K562 (cell line): Measurements from ENCODE around the gene EPHB1. TPM values are rescaled to one million over a fixed set of nuclear protein-coding genes. Genes with fewer than 3 reads are reported as not detected.

Experiments used
- ATAC-seq: fragments of 200-7000 bp; cut with Tn5 transposase; 3 replicates; pipeline ENCODE4 v1.9.1; 2020; ENCODE audit warnings: moderate library complexity
- BruUV-seq: library from RNA; stranded (reverse); fragments of 400-500 nt; replicated peaks from 2 replicates; lab custom pipeline; 2021; lab: Mats Ljungman, UMichigan
- CTCF ChIA-PET: fragments of 300-600 bp; formaldehyde crosslinking; extraction: SDS; loops from one replicate; lab custom pipeline; 2021; ENCODE audit warnings: low intra/inter-chr PET ratio; lab: Yijun Ruan, JAX
- POLR2A ChIA-PET: fragments of 300-600, 350-650 bp; sonication (Branson Sonifier 250); formaldehyde crosslinking; extraction: SDS; loops from one replicate; lab custom pipeline; 2021; ENCODE audit warnings: antibody characterized with exemption, inconsistent platforms; lab: Yijun Ruan, JAX
- DNase-seq, 4 experiments: peaks; one replicate each; pipeline versions ENCODE4 v3.0.0 to v3.0.0-alpha.2; 2011 to 2018; ENCODE audit warnings: low spot score in 3 of 4, mixed read lengths in 3 of 4; ENCODE audit errors: extremely low read depth in 1 of 4
- FAIRE-seq: peaks from 2 replicates; lab custom pipeline; 2011; peaks lifted over from hg19 to GRCh38; lab: Jason Lieb, UNC
- H2AFZ ChIP-seq: 2 replicates; pipeline ENCODE4 v1.6.0; 2011; ENCODE audit warnings: low read depth, low read length, control low read depth, inconsistent platforms
- H3K27ac ChIP-seq: fragments of 200-600 bp; 3 replicates; pipeline ENCODE4 v1.8.0; 2011; ENCODE audit warnings: low read depth, mild to moderate bottlenecking, control low read depth, inconsistent platforms, low read length, moderate library complexity, mixed read lengths; ENCODE audit errors: extremely low read depth
- H3K27me3 ChIP-seq, 2 experiments: fragments of 300-600 bp in 1 of 2; 2 replicates in 1 of 2; 3 replicates in 1 of 2; pipeline versions ENCODE4 v1.6.0 to v1.8.0; 2011; ENCODE audit warnings: inconsistent platforms in 2 of 2, low read length in 2 of 2, mild to moderate bottlenecking in 1 of 2, mixed read lengths in 1 of 2, moderate library complexity in 1 of 2; ENCODE audit not compliant: control insufficient read depth in 2 of 2, insufficient read depth in 2 of 2
- H3K36me3 ChIP-seq: fragments of 300-600 bp; 3 replicates; pipeline ENCODE4 v1.8.0; 2011; ENCODE audit warnings: mild to moderate bottlenecking, low read length, inconsistent platforms; ENCODE audit not compliant: control insufficient read depth, insufficient read depth
- H3K4me1 ChIP-seq, 2 experiments: fragments of 200-600 bp in 1 of 2; replicated peaks in 1 of 2; 2 replicates in 1 of 2; 3 replicates in 1 of 2; pipeline versions ENCODE4 v1.5.1 to v1.8.0; 2011; ENCODE audit warnings: inconsistent platforms in 2 of 2, low read length in 2 of 2, mild to moderate bottlenecking in 1 of 2, mixed read lengths in 1 of 2, moderate library complexity in 1 of 2; ENCODE audit not compliant: control insufficient read depth in 2 of 2, insufficient read depth in 2 of 2
- H3K4me2 ChIP-seq: 2 replicates; pipeline ENCODE4 v1.6.1; 2011; ENCODE audit warnings: low read length, control low read depth, inconsistent platforms, mixed read lengths; ENCODE audit not compliant: insufficient read depth
- H3K4me3 ChIP-seq: fragments of 200-600 bp; sonication (generic), shearing (Covaris generic); 2 replicates; pipeline ENCODE4 v1.5.1; 2016; ENCODE audit warnings: control low read depth, inconsistent platforms
- H3K79me2 ChIP-seq: fragments of 200-600 bp; 3 replicates; pipeline ENCODE4 v1.8.0; 2011; ENCODE audit warnings: low read length, inconsistent platforms; ENCODE audit not compliant: control insufficient read depth, insufficient read depth
- H3K9ac ChIP-seq, 2 experiments: 2 replicates each; pipeline versions ENCODE4 v1.6.0 to v1.6.1; 2011; ENCODE audit warnings: low read depth in 2 of 2, low read length in 2 of 2, control low read depth in 1 of 2, inconsistent platforms in 1 of 2, mild to moderate bottlenecking in 1 of 2, mixed read lengths in 1 of 2; ENCODE audit not compliant: insufficient read depth in 1 of 2
- H3K9me1 ChIP-seq: one replicate; pipeline ENCODE4 v1.6.0; 2011; ENCODE audit warnings: inconsistent platforms, mild to moderate bottlenecking, low read length, moderate library complexity; ENCODE audit not compliant: control insufficient read depth, insufficient read depth
- H3K9me3 ChIP-seq: replicated peaks from 2 replicates; pipeline ENCODE4 v1.5.1; 2011; ENCODE audit warnings: low read depth, low read length, inconsistent platforms; ENCODE audit not compliant: control insufficient read depth, insufficient read depth
- H4K20me1 ChIP-seq: replicated peaks from 2 replicates; pipeline ENCODE4 v1.6.1; 2011; ENCODE audit warnings: low read length, inconsistent platforms, mixed read lengths; ENCODE audit not compliant: control insufficient read depth, insufficient read depth
- EGR1 ChIP-seq: fragments of 450-650 bp; conservative IDR thresholded peaks from 2 replicates; pipeline ENCODE4 v1.6.1; 2017; ENCODE audit warnings: mild to moderate bottlenecking
- ESRRA ChIP-seq: fragments of 450-650 bp; IDR thresholded peaks from 2 replicates; pipeline ENCODE4 v1.6.1; 2014; ENCODE audit warnings: low read depth, mild to moderate bottlenecking, moderate library complexity, borderline replicate concordance
- FOXJ3 ChIP-seq: sonication (generic); formaldehyde crosslinking; IDR thresholded peaks from 2 replicates; pipeline ENCODE4 v1.4.0; 2020; ENCODE audit warnings: mild to moderate bottlenecking, missing genetic modification reagents
- HMGN3 ChIP-seq: IDR thresholded peaks from 2 replicates; pipeline ENCODE4 v1.6.1; 2011; ENCODE audit warnings: borderline replicate concordance, low read depth, mild to moderate bottlenecking, mixed read lengths, low read length; ENCODE audit not compliant: insufficient read length; ENCODE audit errors: extremely low read depth
- HNRNPUL1 ChIP-seq: fragments of 200-400 bp; formaldehyde crosslinking; IDR thresholded peaks from 2 replicates; pipeline ENCODE4 v1.6.1; 2017; ENCODE audit warnings: low read length
- IFI16 ChIP-seq: fragments of 250-450 bp; sonication (Bioruptor Pico); IDR thresholded peaks from 2 replicates; pipeline ENCODE4 v2.1.2; 2022; ENCODE audit warnings: mild to moderate bottlenecking, inconsistent platforms
- JUND ChIP-seq, 2 experiments: IDR thresholded peaks; 2 replicates in 1 of 2; 3 replicates in 1 of 2; pipeline ENCODE4 v1.6.1; 2011; ENCODE audit warnings: borderline replicate concordance in 2 of 2, low read depth in 2 of 2, low read length in 2 of 2, improper control_type of control experiment in 1 of 2, missing biosample characterization in 1 of 2, missing genetic modification characterization in 1 of 2, missing genetic modification reagents in 1 of 2
- MEIS2 ChIP-seq: fragments of 450-650 bp; IDR thresholded peaks from 2 replicates; pipeline ENCODE4 v1.6.1; 2014; ENCODE audit warnings: mild to moderate bottlenecking; ENCODE audit not compliant: partially characterized antibody
- NONO ChIP-seq, 2 experiments: fragments of 200-400 bp in 1 of 2; fragments of 450-650 bp in 1 of 2; formaldehyde crosslinking in 1 of 2; IDR thresholded peaks; 2 replicates each; pipeline ENCODE4 v1.6.1; 2017; ENCODE audit warnings: low read depth in 2 of 2, mild to moderate bottlenecking in 2 of 2, moderate library complexity in 2 of 2, low read length in 1 of 2
- RBM34 ChIP-seq: fragments of 200-400 bp; formaldehyde crosslinking; IDR thresholded peaks from 2 replicates; pipeline ENCODE4 v1.6.1; 2018; ENCODE audit warnings: low read length, borderline replicate concordance; ENCODE audit not compliant: insufficient read depth
- SIN3B ChIP-seq: fragments of 450-650 bp; IDR thresholded peaks from 2 replicates; pipeline ENCODE4 v1.6.1; 2017; ENCODE audit warnings: low read depth, mild to moderate bottlenecking, moderate library complexity
- XRCC3 ChIP-seq: fragments of 450-650 bp; IDR thresholded peaks from 2 replicates; pipeline ENCODE4 v1.6.1; 2017; ENCODE audit warnings: mild to moderate bottlenecking, moderate library complexity
- XRCC5 ChIP-seq: fragments of 200-400 bp; formaldehyde crosslinking; IDR thresholded peaks from 2 replicates; pipeline ENCODE4 v1.6.1; 2017; ENCODE audit warnings: low read depth, mild to moderate bottlenecking, low read length
- ZNF57 ChIP-seq: fragments of 450-650 bp; formaldehyde crosslinking; IDR thresholded peaks from 2 replicates; pipeline ENCODE4 v1.4.0; 2020; ENCODE audit warnings: mild to moderate bottlenecking, moderate library complexity
- WGBS: fragments of 100-300 bp; shearing (Covaris generic); methylation state at CpG from one replicate; pipeline ENCODE4 v1.1.6; 2016; ENCODE audit warnings: low coverage, mixed read lengths; ENCODE audit not compliant: insufficient coverage; ENCODE audit errors: missing lambda C conversion rate; 5-methylcytosine and 5-hydroxymethylcytosine counted together
- in situ Hi-C: fragments of 300-500 bp; cut with MboI; formaldehyde crosslinking; loops from 4 replicates; pipeline ENCODE4 v1.15.0; 2018; ENCODE audit warnings: inconsistent platforms, mixed read lengths
- intact Hi-C: fragments of 100-400 bp; cut with micrococcal nuclease; formaldehyde crosslinking; loops from 2 replicates; pipeline ENCODE4 v1.14.2; 2022
- polyA plus RNA-seq, 8 experiments: library from polyadenylated mRNA; depleted of rRNA in 4 of 8; stranded (reverse) in 5 of 8; unstranded in 3 of 8; fragments of >200 nt; fragmentation: Nextera tagmentation in 2 of 8; fragmentation: Illumina TruSeq in 1 of 8; extraction: Ambion mirVana in 2 of 8; extraction: Trizol in 1 of 8; gene quantifications; 2 replicates each; pipeline versions ENCODE4 v1.2.1 to v1.2.3, GENCODE V29; 2011 to 2014; ENCODE audit warnings: inconsistent platforms in 1 of 8, missing spikeins in 1 of 8
- total RNA-seq, 7 experiments: library from RNA; depleted of rRNA in 6 of 7; stranded (reverse); fragments of >200 nt in 6 of 7; fragmentation: Illumina TruSeq in 2 of 7; extraction: Trizol in 2 of 7; gene quantifications; 2 replicates each; pipeline versions ENCODE4 v1.2.1 to v1.2.3, GENCODE V29; 2011 to 2021; ENCODE audit warnings: low replicate concordance in 1 of 7

The EPHB1 gene
- total and polyA plus RNA-seq, 9 of the 15 experiments (the other 6 are each of a cell fraction or from before 2014, with no cell fraction given): 0.29 TPM; not detected in 8

GRCh38 chr3:135238871-135239614 is 444.0 kb downstream of the EPHB1 start:
- no peaks in the 10 kb centered on the region for H4K20me1 ChIP-seq
- no peaks in the 10 kb centered on the region for H3K79me2 ChIP-seq
- H3K27ac ChIP-seq: no peak overlapping the region
- ChIA-PET POLR2A (interaction anchor here (0.6 kb wide), 1 partner anchor 9 kb away, joined by 3 read pairs; no protein-coding TSS in a partner anchor), CTCF (no interaction called here)
- DNase-seq (no peak), FAIRE-seq (no peak), ATAC-seq (no peak)
- no peaks in the 10 kb centered on the region for H3K9me3 ChIP-seq
- no peak overlapping the region for H3K4me2 ChIP-seq
- no peak overlapping the region for H2AFZ ChIP-seq
- no peaks in the 10 kb centered on the region for H3K9me1 ChIP-seq
- 0% methylated on average over 6 of the region's 6 CpGs for WGBS
- in situ Hi-C loops: no loop called here
- no peak overlapping the region for H3K9ac ChIP-seq
- H3K27me3 ChIP-seq: no peaks in the 10 kb centered on the region
- H3K36me3 ChIP-seq: no peaks in the 10 kb centered on the region
- intact Hi-C loops: no loop called here
- no peaks in the 10 kb centered on the region for H3K4me1 ChIP-seq
- TF ChIP-seq SIN3B: no peak
- no peak for TF ChIP-seq HMGN3
- no peak for TF ChIP-seq XRCC3
- no peak for TF ChIP-seq ZNF57
- no peak overlapping the region for H3K4me3 ChIP-seq
- BruUV-seq: no TSS peak

GRCh38 chr3:135239615-135239884 is 444.5 kb downstream of the EPHB1 start:
- in situ Hi-C loops: no loop called here
- H3K9me1 ChIP-seq: no peaks in the 10 kb centered on the region
- FAIRE-seq: no peak
- H3K4me3 ChIP-seq: no peak overlapping the region
- H4K20me1 ChIP-seq: no peaks in the 10 kb centered on the region
- POLR2A ChIA-PET: interaction anchor here (0.6 kb wide), 1 partner anchor 8 kb away, joined by 3 read pairs; no protein-coding TSS in a partner anchor
- H3K27me3 ChIP-seq: no peaks in the 10 kb centered on the region
- H3K79me2 ChIP-seq: no peaks in the 10 kb centered on the region
- H3K9me3 ChIP-seq: no peaks in the 10 kb centered on the region
- no peaks in the 10 kb centered on the region for H3K36me3 ChIP-seq
- H3K9ac ChIP-seq: no peak overlapping the region
- DNase-seq: no peak
- TF ChIP-seq FOXJ3 (CRISPR knock-in tag): no peak
- no peak for TF ChIP-seq NONO (IDR thresholded peaks at IDR 0.05; ENCODE audit: low read depth in 2 of 2, low read length in 1 of 2)
- no peak for TF ChIP-seq IFI16 (CRISPR knock-in tag)
- TF ChIP-seq JUND (IDR thresholded peaks at IDR 0.05; ENCODE audit: borderline replicate concordance, low read depth, low read length): no peak
- TF ChIP-seq JUND (tag; IDR thresholded peaks at IDR 0.05; ENCODE audit: borderline replicate concordance, low read depth, low read length): no peak
- no peak for TF ChIP-seq XRCC5
- no peak for TF ChIP-seq RBM34
- no peak for TF ChIP-seq MEIS2
- no peak for TF ChIP-seq ESRRA
- TF ChIP-seq HNRNPUL1: no peak
- TF ChIP-seq EGR1: no peak
- H3K4me2 ChIP-seq: no peak overlapping the region
- H2AFZ ChIP-seq: no peak overlapping the region
- ATAC-seq: no peak
- intact Hi-C loops: no loop called here
- H3K4me1 ChIP-seq: no peaks in the 10 kb centered on the region
- 0% methylated on average over 1 of the region's 1 CpG for WGBS
- H3K27ac ChIP-seq: no peak overlapping the region
- CTCF ChIA-PET: no interaction called here
- no TSS peak for BruUV-seq
